Vagina (tissue), 2 donors: Measurements from ENCODE around the gene AHDC1.

Experiments
- POLR2A ChIP-seq, 2 donors: fragments of 450-650 bp; IDR thresholded peaks; one replicate each; pipeline ENCODE4 v1.6.1; 2017; ENCODE audit warnings: antibody characterized with exemption in 2 of 2, mild to moderate bottlenecking in 2 of 2, moderate library complexity in 2 of 2
- TF ChIP-seq, protein P1 (sequence below), 3 experiments: fragments of 450-650 bp in 2 of 3; fragments of 200-600 bp in 1 of 3; sonication (generic) in 1 of 3; IDR thresholded peaks; one replicate each; pipeline ENCODE4 v1.5.1; 2017 to 2019; ENCODE audit warnings: antibody characterized with exemption in 3 of 3, mild to moderate bottlenecking in 2 of 3, moderate library complexity in 2 of 3

DNA sequence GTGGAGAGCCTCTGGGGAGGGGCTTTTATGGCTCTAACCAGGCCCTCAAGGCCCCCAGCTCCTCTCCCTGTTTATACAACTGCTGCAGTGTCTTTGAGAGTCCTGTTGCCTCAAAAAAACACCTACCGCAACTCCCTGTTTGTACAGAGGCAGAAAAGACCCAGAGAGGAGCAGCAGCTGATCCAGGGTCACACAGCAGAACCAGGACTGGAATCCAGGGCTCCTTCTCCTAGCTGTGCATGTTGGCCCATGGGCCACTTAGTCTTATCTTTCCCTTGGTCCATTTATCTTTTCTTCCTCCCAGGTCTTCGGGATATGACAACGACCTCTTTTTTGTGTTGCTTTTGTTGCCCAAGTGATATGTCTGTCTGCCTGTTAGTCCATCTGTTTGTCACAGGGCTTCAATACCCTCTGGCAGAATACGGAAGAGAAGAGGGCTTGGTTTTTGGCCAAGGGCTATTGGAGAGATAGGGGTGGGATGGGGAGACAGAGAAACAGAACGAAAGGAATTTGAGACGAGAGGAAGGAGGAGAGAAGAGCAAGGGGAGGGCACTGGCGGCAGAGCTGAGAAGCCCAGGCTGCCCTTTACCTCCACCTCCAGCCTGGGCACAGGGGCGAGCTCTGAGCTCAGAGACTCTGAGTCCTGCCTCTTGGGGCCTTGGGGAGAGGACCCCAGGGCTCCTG, 80.5 kb downstream of the AHDC1 start:
- no peak for TF ChIP-seq POLR2A (IDR thresholded peaks at IDR 0.05)
- TF ChIP-seq, protein P1, sequence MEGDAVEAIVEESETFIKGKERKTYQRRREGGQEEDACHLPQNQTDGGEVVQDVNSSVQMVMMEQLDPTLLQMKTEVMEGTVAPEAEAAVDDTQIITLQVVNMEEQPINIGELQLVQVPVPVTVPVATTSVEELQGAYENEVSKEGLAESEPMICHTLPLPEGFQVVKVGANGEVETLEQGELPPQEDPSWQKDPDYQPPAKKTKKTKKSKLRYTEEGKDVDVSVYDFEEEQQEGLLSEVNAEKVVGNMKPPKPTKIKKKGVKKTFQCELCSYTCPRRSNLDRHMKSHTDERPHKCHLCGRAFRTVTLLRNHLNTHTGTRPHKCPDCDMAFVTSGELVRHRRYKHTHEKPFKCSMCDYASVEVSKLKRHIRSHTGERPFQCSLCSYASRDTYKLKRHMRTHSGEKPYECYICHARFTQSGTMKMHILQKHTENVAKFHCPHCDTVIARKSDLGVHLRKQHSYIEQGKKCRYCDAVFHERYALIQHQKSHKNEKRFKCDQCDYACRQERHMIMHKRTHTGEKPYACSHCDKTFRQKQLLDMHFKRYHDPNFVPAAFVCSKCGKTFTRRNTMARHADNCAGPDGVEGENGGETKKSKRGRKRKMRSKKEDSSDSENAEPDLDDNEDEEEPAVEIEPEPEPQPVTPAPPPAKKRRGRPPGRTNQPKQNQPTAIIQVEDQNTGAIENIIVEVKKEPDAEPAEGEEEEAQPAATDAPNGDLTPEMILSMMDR (IDR thresholded peaks at IDR 0.05), result no peak
